Coronary artery (tissue), 2 donors: Measurements from ENCODE around the gene UQCRC2.

Source experiments
- DNase-seq: peaks from one replicate; pipeline ENCODE4 v3.0.0-alpha.2; 2017; ENCODE audit warnings: low spot score
- H3K27ac ChIP-seq, 2 donors: fragments of 200-600 bp; sonication (generic); one replicate each; pipeline ENCODE4 v1.5.1; 2016 to 2019
- H3K4me3 ChIP-seq: fragments of 200-600 bp; sonication (generic); 2 replicates; pipeline ENCODE4 v1.5.1; 2016; ENCODE audit warnings: mild to moderate bottlenecking, moderate library complexity
- TF ChIP-seq, protein P1 (sequence below): fragments of 200-600 bp; sonication (generic); IDR thresholded peaks from one replicate; pipeline ENCODE4 v1.5.1; 2019; ENCODE audit warnings: antibody characterized with exemption

UQCRC2 gene

DNA sequence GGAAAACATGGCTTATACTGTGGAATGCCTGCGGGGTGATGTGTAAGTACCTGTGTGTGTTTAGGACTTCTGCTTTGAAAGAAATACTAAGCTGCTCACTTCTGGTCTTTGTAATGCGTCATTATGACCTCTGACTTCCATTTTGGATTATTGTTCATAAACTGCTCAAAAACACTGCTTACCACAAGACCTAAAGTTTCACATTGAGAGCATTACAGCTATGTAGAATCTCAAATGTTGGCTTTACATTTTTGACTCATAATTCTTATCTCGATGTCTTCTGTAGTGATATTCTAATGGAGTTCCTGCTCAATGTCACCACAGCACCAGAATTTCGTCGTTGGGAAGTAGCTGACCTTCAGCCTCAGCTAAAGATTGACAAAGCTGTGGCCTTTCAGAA lies 9.3 kb downstream of the UQCRC2 start:
- no peak for DNase-seq
- no peak overlapping the region for H3K27ac ChIP-seq
- TF ChIP-seq, protein P1, sequence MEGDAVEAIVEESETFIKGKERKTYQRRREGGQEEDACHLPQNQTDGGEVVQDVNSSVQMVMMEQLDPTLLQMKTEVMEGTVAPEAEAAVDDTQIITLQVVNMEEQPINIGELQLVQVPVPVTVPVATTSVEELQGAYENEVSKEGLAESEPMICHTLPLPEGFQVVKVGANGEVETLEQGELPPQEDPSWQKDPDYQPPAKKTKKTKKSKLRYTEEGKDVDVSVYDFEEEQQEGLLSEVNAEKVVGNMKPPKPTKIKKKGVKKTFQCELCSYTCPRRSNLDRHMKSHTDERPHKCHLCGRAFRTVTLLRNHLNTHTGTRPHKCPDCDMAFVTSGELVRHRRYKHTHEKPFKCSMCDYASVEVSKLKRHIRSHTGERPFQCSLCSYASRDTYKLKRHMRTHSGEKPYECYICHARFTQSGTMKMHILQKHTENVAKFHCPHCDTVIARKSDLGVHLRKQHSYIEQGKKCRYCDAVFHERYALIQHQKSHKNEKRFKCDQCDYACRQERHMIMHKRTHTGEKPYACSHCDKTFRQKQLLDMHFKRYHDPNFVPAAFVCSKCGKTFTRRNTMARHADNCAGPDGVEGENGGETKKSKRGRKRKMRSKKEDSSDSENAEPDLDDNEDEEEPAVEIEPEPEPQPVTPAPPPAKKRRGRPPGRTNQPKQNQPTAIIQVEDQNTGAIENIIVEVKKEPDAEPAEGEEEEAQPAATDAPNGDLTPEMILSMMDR, result no peak
- no peak overlapping the region for H3K4me3 ChIP-seq

DNA sequence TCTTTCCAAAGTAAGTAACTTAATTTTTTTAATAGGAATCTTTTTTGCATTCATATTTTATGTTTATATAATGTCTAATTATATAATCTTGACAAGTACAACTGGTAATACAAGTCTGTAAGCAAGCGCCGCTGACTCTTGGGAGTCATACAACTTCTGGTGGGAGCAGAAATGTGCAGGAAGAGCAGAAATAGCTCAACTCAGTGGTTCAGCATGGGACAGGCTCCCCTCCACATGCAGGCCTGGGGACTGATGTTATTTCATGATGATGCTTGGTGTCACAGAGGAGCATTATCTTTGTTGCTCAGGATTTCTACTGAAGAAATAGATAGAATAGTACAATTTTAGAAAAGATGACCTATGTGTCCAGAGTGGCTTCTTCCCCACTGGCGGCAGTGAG lies 10.7 kb downstream of the UQCRC2 start:
- no peak for DNase-seq
- TF ChIP-seq, protein P1, result no peak

DNA sequence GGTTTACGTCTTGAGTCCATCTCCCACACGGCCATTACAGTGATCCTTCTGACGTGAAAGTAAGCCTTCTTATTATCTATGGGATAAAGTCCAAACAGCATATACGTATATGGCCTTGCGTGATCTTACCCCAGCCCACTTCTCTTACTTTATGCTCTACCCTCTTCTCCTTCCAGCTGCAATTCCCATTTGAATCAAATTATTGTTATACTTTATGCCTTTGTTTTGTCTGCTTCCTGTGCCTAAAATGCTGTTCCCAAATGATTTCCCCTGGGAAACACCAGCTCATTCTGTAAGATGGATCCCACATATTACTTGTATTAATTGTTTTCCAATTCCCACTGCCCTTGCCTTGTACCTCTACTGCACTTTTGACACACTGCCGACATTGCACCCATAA lies 11.2 kb downstream of the UQCRC2 start:
- TF ChIP-seq, protein P1, result no peak
- H3K4me3 ChIP-seq, result no peak overlapping the region
- no peak overlapping the region for H3K27ac ChIP-seq
- DNase-seq, result no peak

More for the DNA sequence above, 10.7 kb downstream of the UQCRC2 start:
- no peak overlapping the region for H3K27ac ChIP-seq
- H3K4me3 ChIP-seq, result no peak overlapping the region

DNA sequence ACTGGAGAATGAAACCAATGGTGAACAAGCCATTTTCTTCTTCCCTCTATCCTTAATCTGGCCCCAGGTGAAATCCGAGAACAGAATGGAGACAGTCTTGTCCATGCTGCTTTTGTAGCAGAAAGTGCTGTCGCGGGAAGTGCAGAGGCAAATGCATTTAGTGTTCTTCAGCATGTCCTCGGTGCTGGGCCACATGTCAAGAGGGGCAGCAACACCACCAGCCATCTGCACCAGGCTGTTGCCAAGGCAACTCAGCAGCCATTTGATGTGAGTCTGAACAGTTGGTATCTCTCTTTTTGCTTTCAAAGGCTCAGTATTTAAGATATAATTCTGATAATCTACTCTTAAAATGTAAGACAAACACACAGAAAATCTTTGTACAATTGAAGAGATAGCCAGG lies 18.7 kb downstream of the UQCRC2 start:
- Histone ChIP-seq H3K4me3 (no peak overlapping the region), H3K27ac (no peak overlapping the region)
- no peak for DNase-seq
- TF ChIP-seq, protein P1, result no peak

DNA sequence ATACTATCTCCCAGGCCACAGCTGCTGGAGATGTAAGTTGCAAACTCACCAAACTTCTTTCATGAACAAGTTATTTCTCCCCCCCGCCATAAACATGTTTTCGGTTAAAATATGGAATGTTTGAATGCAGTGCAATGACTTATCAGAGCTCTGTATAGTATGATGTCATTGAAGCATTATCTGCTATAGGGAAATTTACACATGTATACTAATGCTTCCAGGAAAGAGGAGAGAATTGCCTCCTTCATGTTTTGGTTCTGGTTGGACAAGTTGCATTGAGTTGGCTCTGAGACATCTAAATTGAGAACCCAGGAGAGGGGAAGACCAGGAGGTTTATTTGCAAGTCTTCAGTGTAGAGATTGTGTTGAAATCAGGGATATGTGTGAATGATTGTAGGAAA lies 20.8 kb downstream of the UQCRC2 start:
- Histone ChIP-seq H3K4me3 (no peak overlapping the region), H3K27ac (no peak overlapping the region)
- DNase-seq, result no peak
- TF ChIP-seq, protein P1, result no peak

DNA sequence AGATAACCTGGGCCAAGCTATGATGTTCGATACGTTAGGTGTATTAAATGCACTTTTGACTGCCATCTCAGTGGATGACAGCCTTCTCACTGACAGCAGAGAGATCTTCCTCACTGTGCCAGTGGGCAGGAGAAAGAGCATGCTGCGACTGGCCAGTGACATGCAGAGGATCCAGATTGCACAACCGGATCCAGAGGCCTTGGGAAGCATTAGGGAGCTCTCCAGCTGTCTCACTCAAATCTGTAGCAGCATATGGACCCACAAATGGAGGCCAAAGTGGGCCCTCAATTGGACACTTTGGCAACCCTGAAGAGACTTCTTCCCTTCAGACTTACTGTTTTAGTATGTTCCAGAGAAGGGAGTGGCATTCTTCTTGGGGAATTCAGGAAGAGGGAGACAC lies 26.9 kb downstream of the UQCRC2 start:
- DNase-seq, result no peak
- TF ChIP-seq, protein P1, result no peak
- H3K4me3 ChIP-seq, result no peak overlapping the region

DNA sequence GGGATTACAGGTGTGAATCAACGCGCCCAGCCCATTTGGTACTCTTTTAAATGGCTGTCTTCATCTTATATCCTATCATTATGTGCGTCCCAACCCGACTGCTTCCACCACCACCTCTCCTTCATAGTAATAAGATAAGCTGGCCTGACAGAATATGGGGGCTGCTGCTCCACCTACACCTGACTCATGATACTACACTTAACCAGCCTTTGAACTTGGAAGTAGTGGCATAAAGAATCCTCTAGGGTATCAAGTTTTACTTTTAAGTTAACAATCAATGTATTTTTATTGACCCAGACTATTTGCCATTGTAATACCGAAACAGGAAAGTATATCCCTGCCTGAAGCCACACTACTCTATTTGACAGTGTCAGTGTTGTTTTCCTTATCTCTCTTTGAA lies 28.9 kb downstream of the UQCRC2 start:
- DNase-seq, result no peak
- TF ChIP-seq, protein P1, result no peak
- no peak overlapping the region for H3K4me3 ChIP-seq
- no peak overlapping the region for H3K27ac ChIP-seq

More for the DNA sequence above, 26.9 kb downstream of the UQCRC2 start:
- H3K27ac ChIP-seq, result no peak overlapping the region
